GM23338 (cell line): ENCODE results near the gene UCHL1. TPM values are rescaled to one million over a fixed set of nuclear protein-coding genes. Genes with fewer than 3 reads are reported as not detected.

Experiments
- ATAC-seq: fragments of 200-7000 bp; cut with Tn5 transposase; 3 replicates; pipeline ENCODE4 v1.9.1; 2020
- DNase-seq: peaks from one replicate; pipeline ENCODE4 v3.0.0-alpha.2; 2015; ENCODE audit warnings: low spot score
- H2AFZ ChIP-seq: fragments of 200-600 bp; sonication (generic); 2 replicates; pipeline ENCODE4 v1.8.0; 2016; ENCODE audit warnings: antibody characterized with exemption, mild to moderate bottlenecking, moderate library complexity
- H3F3A ChIP-seq: fragments of 200-600 bp; sonication (generic); replicated peaks from 2 replicates; pipeline ENCODE4 v1.8.0; 2017; ENCODE audit warnings: antibody characterized with exemption, mixed run types, low read depth
- H3K27ac ChIP-seq: fragments of 200-600 bp; sonication (generic); 2 replicates; pipeline ENCODE4 v1.6.1; 2016; ENCODE audit warnings: low read depth
- H3K27me3 ChIP-seq: fragments of 200-600 bp; sonication (generic); 2 replicates; pipeline ENCODE4 v1.8.0; 2016; ENCODE audit warnings: mild to moderate bottlenecking, mixed run types, moderate library complexity; ENCODE audit not compliant: insufficient read depth
- H3K36me3 ChIP-seq: fragments of 200-600 bp; sonication (generic); 2 replicates; pipeline ENCODE4 v1.8.0; 2016; ENCODE audit warnings: mild to moderate bottlenecking; ENCODE audit not compliant: insufficient read depth
- H3K4me1 ChIP-seq: fragments of 200-600 bp; sonication (generic); 2 replicates; pipeline ENCODE4 v1.8.0; 2016; ENCODE audit warnings: mild to moderate bottlenecking, moderate library complexity; ENCODE audit not compliant: insufficient read depth
- H3K4me2 ChIP-seq: fragments of 200-600 bp; sonication (generic); 2 replicates; pipeline ENCODE4 v1.7.1; 2017; ENCODE audit warnings: mixed run types
- H3K4me3 ChIP-seq: fragments of 200-600 bp; sonication (generic); 2 replicates; pipeline ENCODE4 v1.6.1; 2016; ENCODE audit warnings: mixed run types
- H3K79me2 ChIP-seq: fragments of 200-600 bp; sonication (generic); replicated peaks from 2 replicates; pipeline ENCODE4 v1.8.0; 2017; ENCODE audit warnings: mild to moderate bottlenecking; ENCODE audit not compliant: insufficient read depth
- H3K9me2 ChIP-seq: fragments of 200-600 bp; sonication (generic); 2 replicates; pipeline ENCODE4 v1.8.0; 2017; ENCODE audit not compliant: insufficient read depth
- H4K20me1 ChIP-seq: fragments of 200-600 bp; sonication (generic); replicated peaks from 2 replicates; pipeline ENCODE4 v1.8.0; 2017; ENCODE audit warnings: mild to moderate bottlenecking; ENCODE audit not compliant: insufficient read depth
- H3K27ac Mint-ChIP-seq: 2 replicates; pipeline ENCODE4 v1.8.0; 2020; ENCODE audit warnings: inconsistent platforms, mild to moderate bottlenecking, moderate library complexity, mixed read lengths
- H3K27me3 Mint-ChIP-seq: 3 replicates; pipeline ENCODE4 v1.8.0; 2022; ENCODE audit warnings: low read depth, mild to moderate bottlenecking, moderate library complexity, mixed read lengths, inconsistent platforms; ENCODE audit not compliant: insufficient read depth, poor library complexity
- H3K36me3 Mint-ChIP-seq: 3 replicates; pipeline ENCODE4 v1.8.0; 2021; ENCODE audit warnings: low read depth, mild to moderate bottlenecking, inconsistent platforms, moderate library complexity, mixed read lengths
- H3K4me1 Mint-ChIP-seq: 3 replicates; pipeline ENCODE4 v1.8.0; 2020; ENCODE audit warnings: mild to moderate bottlenecking, inconsistent platforms, mixed read lengths
- H3K4me3 Mint-ChIP-seq: 3 replicates; pipeline ENCODE4 v1.8.0; 2021; ENCODE audit warnings: moderate library complexity, mild to moderate bottlenecking, inconsistent platforms, mixed read lengths
- H3K9me3 Mint-ChIP-seq: 3 replicates; pipeline ENCODE4 v1.8.0; 2020; ENCODE audit warnings: moderate library complexity, mild to moderate bottlenecking, inconsistent platforms, mixed read lengths
- CREB1 ChIP-seq: fragments of 250-450 bp; sonication (Bioruptor Pico); IDR thresholded peaks from 2 replicates; pipeline ENCODE4 v1.5.0; 2020; ENCODE audit warnings: low read depth, mild to moderate bottlenecking, moderate library complexity
- EZH2 ChIP-seq: fragments of 200-600 bp; sonication (generic); IDR thresholded peaks from one replicate; pipeline ENCODE4 v1.8.0; 2017; ENCODE audit warnings: antibody characterized with exemption, mild to moderate bottlenecking, low read depth; ENCODE audit not compliant: unreplicated experiment
- EZH2phosphoT487 ChIP-seq: fragments of 200-600 bp; sonication (generic); IDR thresholded peaks from one replicate; pipeline ENCODE4 v1.8.1; 2018; ENCODE audit warnings: antibody characterized with exemption; ENCODE audit not compliant: unreplicated experiment
- NANOG ChIP-seq: IDR thresholded peaks from 2 replicates; pipeline ENCODE4 v1.6.1; 2016; ENCODE audit warnings: antibody characterized with exemption, borderline replicate concordance
- ZNF114 ChIP-seq: fragments of 250-450 bp; sonication (Bioruptor Pico); IDR thresholded peaks from 2 replicates; pipeline ENCODE4 v1.5.0; 2020; ENCODE audit warnings: mild to moderate bottlenecking, moderate library complexity
- ZNF331 ChIP-seq: fragments of 250-450 bp; sonication (Bioruptor Pico); IDR thresholded peaks from 2 replicates; pipeline ENCODE4 v1.5.0; 2020; ENCODE audit warnings: low read depth, mild to moderate bottlenecking, moderate library complexity
- polyA plus RNA-seq: library from polyadenylated mRNA; unstranded; fragments of >200 nt; fragmentation: Nextera tagmentation; extraction: Ambion mirVana; gene quantifications from 2 replicates; pipeline ENCODE4 v1.2.1, GENCODE V29; 2016
- total RNA-seq: library from RNA; depleted of rRNA; stranded (reverse); fragments of >200 nt; shearing (Covaris generic); gene quantifications from 2 replicates; pipeline ENCODE4 v1.2.3, GENCODE V29; 2014
- TF ChIP-seq, protein P1 (sequence below): IDR thresholded peaks from one replicate; pipeline ENCODE4 v1.6.1; 2018; ENCODE audit warnings: antibody characterized with exemption; ENCODE audit not compliant: unreplicated experiment
- TF ChIP-seq, protein P2 (sequence below): IDR thresholded peaks from 2 replicates; pipeline ENCODE4 v1.6.1; 2016; ENCODE audit warnings: antibody characterized with exemption

Gene UCHL1
- total and polyA plus RNA-seq, 2 experiments from 2014 or later, result 998 to 1,758 TPM

DNA sequence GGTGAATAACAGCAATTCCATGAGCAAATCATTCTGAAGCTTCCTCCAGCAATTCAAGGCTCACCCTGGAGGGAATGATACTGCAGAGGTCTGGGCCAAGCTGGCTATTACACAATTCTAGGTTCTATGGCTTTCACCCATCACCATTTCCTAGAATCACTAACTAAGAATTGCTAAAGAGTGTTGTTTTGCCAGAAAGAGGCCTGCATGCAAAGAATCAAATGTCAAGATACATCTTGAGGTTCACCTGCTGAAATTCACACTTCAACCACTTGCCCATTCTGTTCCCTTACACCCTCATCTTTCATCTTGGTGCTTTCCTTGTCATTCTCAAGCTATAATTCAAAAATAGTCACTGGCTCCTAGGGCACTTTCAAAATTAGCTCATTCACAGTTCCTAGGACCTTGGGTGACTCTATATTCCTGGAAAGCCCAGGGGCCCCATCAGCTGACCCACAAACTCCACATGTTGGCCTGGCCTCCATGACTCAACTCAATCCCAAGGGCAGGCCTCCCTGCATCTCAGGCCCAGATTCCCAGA is 49.4 kb upstream of the UCHL1 start:
- Histone ChIP-seq H3K9me2 (no peaks in the 10 kb centered on the region), H3K27ac (no peak overlapping the region), H3F3A (no peaks in the 10 kb centered on the region), H3K79me2 (peaks cover 99% of the 10 kb centered on the region), H3K4me2 (no peak overlapping the region), H3K36me3 (no peaks in the 10 kb centered on the region), H2AFZ (no peak overlapping the region), H3K27me3 (peaks cover 4% of the 10 kb centered on the region; the same call in 1 of the 2 replicates), H3K4me3 (no peak overlapping the region), H4K20me1 (peaks cover 26% of the 10 kb centered on the region), H3K4me1 (peaks cover 35% of the 10 kb centered on the region)
- Mint-ChIP-seq H3K4me1 (peaks cover 43% of the 10 kb centered on the region), H3K27ac (no peak overlapping the region), H3K27me3 (no peaks in the 10 kb centered on the region), H3K9me3 (no peaks in the 10 kb centered on the region), H3K4me3 (no peak overlapping the region), H3K36me3 (no peaks in the 10 kb centered on the region; the same call in 2 of the 3 replicates)
- ATAC-seq (no peak), DNase-seq (no peak)
- no peak for TF ChIP-seq CREB1 (CRISPR knock-in tag)

GRCh38 chr4:41209187-41209586 is 47.5 kb upstream of the UCHL1 start:
- Histone ChIP-seq H4K20me1 (peaks cover 31% of the 10 kb centered on the region), H3K79me2 (peaks cover 94% of the 10 kb centered on the region), H3F3A (0 out of 2 replicates have a peak, but pooled peaks cover 2% of the 10 kb centered on the region), H3K4me2 (no peak overlapping the region), H3K27ac (no peak overlapping the region), H3K4me3 (no peak overlapping the region), H3K9me2 (no peaks in the 10 kb centered on the region), H3K4me1 (peaks cover 39% of the 10 kb centered on the region), H2AFZ (no peak overlapping the region), H3K36me3 (no peaks in the 10 kb centered on the region), H3K27me3 (peaks cover 13% of the 10 kb centered on the region; the same call in 1 of the 2 replicates)
- TF ChIP-seq, protein P1, sequence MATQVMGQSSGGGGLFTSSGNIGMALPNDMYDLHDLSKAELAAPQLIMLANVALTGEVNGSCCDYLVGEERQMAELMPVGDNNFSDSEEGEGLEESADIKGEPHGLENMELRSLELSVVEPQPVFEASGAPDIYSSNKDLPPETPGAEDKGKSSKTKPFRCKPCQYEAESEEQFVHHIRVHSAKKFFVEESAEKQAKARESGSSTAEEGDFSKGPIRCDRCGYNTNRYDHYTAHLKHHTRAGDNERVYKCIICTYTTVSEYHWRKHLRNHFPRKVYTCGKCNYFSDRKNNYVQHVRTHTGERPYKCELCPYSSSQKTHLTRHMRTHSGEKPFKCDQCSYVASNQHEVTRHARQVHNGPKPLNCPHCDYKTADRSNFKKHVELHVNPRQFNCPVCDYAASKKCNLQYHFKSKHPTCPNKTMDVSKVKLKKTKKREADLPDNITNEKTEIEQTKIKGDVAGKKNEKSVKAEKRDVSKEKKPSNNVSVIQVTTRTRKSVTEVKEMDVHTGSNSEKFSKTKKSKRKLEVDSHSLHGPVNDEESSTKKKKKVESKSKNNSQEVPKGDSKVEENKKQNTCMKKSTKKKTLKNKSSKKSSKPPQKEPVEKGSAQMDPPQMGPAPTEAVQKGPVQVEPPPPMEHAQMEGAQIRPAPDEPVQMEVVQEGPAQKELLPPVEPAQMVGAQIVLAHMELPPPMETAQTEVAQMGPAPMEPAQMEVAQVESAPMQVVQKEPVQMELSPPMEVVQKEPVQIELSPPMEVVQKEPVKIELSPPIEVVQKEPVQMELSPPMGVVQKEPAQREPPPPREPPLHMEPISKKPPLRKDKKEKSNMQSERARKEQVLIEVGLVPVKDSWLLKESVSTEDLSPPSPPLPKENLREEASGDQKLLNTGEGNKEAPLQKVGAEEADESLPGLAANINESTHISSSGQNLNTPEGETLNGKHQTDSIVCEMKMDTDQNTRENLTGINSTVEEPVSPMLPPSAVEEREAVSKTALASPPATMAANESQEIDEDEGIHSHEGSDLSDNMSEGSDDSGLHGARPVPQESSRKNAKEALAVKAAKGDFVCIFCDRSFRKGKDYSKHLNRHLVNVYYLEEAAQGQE, result no peak
- TF ChIP-seq EZH2phosphoT487 (no peak), NANOG (no peak), EZH2 (no peak), ZNF114 (CRISPR knock-in tag) (no peak), ZNF331 (CRISPR knock-in tag) (no peak), CREB1 (CRISPR knock-in tag) (no peak)
- TF ChIP-seq, protein P2, sequence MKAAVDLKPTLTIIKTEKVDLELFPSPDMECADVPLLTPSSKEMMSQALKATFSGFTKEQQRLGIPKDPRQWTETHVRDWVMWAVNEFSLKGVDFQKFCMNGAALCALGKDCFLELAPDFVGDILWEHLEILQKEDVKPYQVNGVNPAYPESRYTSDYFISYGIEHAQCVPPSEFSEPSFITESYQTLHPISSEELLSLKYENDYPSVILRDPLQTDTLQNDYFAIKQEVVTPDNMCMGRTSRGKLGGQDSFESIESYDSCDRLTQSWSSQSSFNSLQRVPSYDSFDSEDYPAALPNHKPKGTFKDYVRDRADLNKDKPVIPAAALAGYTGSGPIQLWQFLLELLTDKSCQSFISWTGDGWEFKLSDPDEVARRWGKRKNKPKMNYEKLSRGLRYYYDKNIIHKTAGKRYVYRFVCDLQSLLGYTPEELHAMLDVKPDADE, result no peak
- Mint-ChIP-seq H3K9me3 (no peaks in the 10 kb centered on the region), H3K36me3 (no peaks in the 10 kb centered on the region; the same call in 2 of the 3 replicates), H3K27ac (no peak overlapping the region), H3K4me1 (peaks cover 43% of the 10 kb centered on the region), H3K27me3 (peaks cover 10% of the 10 kb centered on the region), H3K4me3 (no peak overlapping the region)
- DNase-seq (no peak), ATAC-seq (no peak)
